K562 treated with DMSO at 1 percent for 4 hours (cell line): ENCODE data around the gene GLI2. TPM values are rescaled to one million over a fixed set of nuclear protein-coding genes. Genes with fewer than 3 reads are reported as not detected.

Source experiments
- total RNA-seq: library from RNA; unstranded; fragments of 300-600 nt; gene quantifications from 2 replicates; pipeline ENCODE4 v1.2.3, GENCODE V29; 2022; ENCODE audit not compliant: insufficient read depth

Gene GLI2
- total RNA-seq: not detected in 2 replicates

DNA sequence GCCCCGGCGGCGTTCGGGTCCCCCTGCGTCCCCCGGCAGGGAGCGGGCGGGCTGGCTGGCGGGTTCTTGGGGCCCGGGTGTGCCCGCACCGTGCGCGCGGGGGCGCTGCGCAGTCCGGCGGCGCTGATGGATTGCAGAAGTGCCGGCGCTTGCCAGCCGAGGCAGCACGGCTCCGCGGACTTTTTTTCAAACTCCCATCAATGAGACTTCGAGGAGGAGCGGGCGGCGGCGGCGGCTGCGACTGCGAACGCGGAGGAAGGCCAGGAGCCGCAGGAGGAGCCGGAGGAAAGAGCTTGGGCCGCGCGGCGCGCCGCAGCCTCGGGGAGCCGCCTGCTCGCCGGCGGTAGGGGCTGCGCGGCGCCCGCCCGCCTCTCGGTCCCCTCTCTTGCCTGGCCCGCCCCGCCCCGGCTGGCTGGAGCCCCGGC is at the start of gene GLI2:
TSS of gene GLI2 (plus strand) at position 123 of the 425 bp plus-strand sequence. CDS start 61,453 bp downstream, outside the sequence.

